Measurements from ENCODE around the gene PLCH1.

PLCH1 gene

GRCh38 chr3:155372281-155372680, 372.6 kb downstream of the PLCH1 start:
- no peak for DNase-seq (ENCODE audit: low read depth)

GRCh38 chr3:155370764-155371503, 373.9 kb downstream of the PLCH1 start:
- DNase-seq (ENCODE audit: low read depth), result no peak

- no peak for DNase-seq (ENCODE audit: low read depth)
Observed at GRCh38 chr3:155370198-155370597, 374.7 kb downstream of the PLCH1 start.

GRCh38 chr3:155369735-155370134, 375.1 kb downstream of the PLCH1 start:
- DNase-seq (ENCODE audit: low read depth), result no peak

GRCh38 chr3:155369244-155369643, 375.6 kb downstream of the PLCH1 start:
- no peak for DNase-seq (ENCODE audit: low read depth)

GRCh38 chr3:155368786-155369185, 376.1 kb downstream of the PLCH1 start:
- no peak for DNase-seq (ENCODE audit: low read depth)

- no peak for DNase-seq (ENCODE audit: low read depth)
Observed at GRCh38 chr3:155367506-155367905, 377.4 kb downstream of the PLCH1 start.

GRCh38 chr3:155365178-155365783, 379.6 kb downstream of the PLCH1 start:
- no peak for DNase-seq (ENCODE audit: low read depth)

GRCh38 chr3:155364492-155364891, 380.4 kb downstream of the PLCH1 start:
- no peak for DNase-seq (ENCODE audit: low read depth)

- DNase-seq (ENCODE audit: low read depth), result no peak
Observed at GRCh38 chr3:155363690-155364070, 381.2 kb downstream of the PLCH1 start.

- DNase-seq (ENCODE audit: low read depth), result no peak
Observed at GRCh38 chr3:155362808-155363689, 381.8 kb downstream of the PLCH1 start.

GRCh38 chr3:155360281-155360680, 384.6 kb downstream of the PLCH1 start:
- no peak for DNase-seq (ENCODE audit: low read depth)

- DNase-seq (ENCODE audit: low read depth), result no peak
Observed at GRCh38 chr3:155356594-155357370, 388.1 kb downstream of the PLCH1 start.

- no peak for DNase-seq (ENCODE audit: low read depth)
Observed at GRCh38 chr3:155354658-155355057, 390.2 kb downstream of the PLCH1 start.

GRCh38 chr3:155352900-155353490, 391.9 kb downstream of the PLCH1 start:
- DNase-seq (ENCODE audit: low read depth), result no peak

- DNase-seq (ENCODE audit: low read depth), result no peak
Observed at GRCh38 chr3:155350571-155350970, 394.3 kb downstream of the PLCH1 start.

GRCh38 chr3:155347901-155348300, 397.0 kb downstream of the PLCH1 start:
- DNase-seq (ENCODE audit: low read depth), result no peak

GRCh38 chr3:155342344-155342743, 402.5 kb downstream of the PLCH1 start:
- DNase-seq (ENCODE audit: low read depth), result no peak

- no peak for DNase-seq (ENCODE audit: low read depth)
Observed at GRCh38 chr3:155339052-155339451, 405.8 kb downstream of the PLCH1 start.

GRCh38 chr3:155335724-155336354, 409.0 kb downstream of the PLCH1 start:
- DNase-seq (ENCODE audit: low read depth), result no peak

Measured in stimulated activated CD8-positive, alpha-beta memory T cell treated with anti-CD3 and anti-CD28 coated beads, Interleukin-15, amount 100 ng/mL, for 24 hours (primary cell).